ENCODE results near the gene LRRC25.
"Not testable (repeated sequence)": the region's sequence is repeated elsewhere in the genome, so short reads cannot be mapped to it uniquely, and the experiment has no call there.

GRCh38 chr19:18402455-18403248 is 5.2 kb upstream of the LRRC25 start:
- TF ChIP-seq POLR2A, CTCF (IDR thresholded peaks at IDR 0.05): not testable (repeated sequence)
